Measurements from ENCODE around the gene DLK1.

Gene DLK1

GRCh38 chr14:100736269-100737180, 9.8 kb downstream of the DLK1 start:
- no peak for DNase-seq

GRCh38 chr14:100737526-100737925, 10.8 kb downstream of the DLK1 start:
- DNase-seq = no peak

GRCh38 chr14:100738269-100738691, 11.6 kb downstream of the DLK1 start:
- no peak for DNase-seq

GRCh38 chr14:100738704-100739131, 12.0 kb downstream of the DLK1 start:
- DNase-seq = no peak

GRCh38 chr14:100739306-100739705, 12.6 kb downstream of the DLK1 start:
- no peak for DNase-seq

- DNase-seq = no peak
Measured at GRCh38 chr14:100740196-100740825, 13.6 kb downstream of the DLK1 start.

- DNase-seq = no peak
Measured at GRCh38 chr14:100740929-100741328, 14.2 kb downstream of the DLK1 start.

GRCh38 chr14:100741966-100742365, 15.3 kb downstream of the DLK1 start:
- no peak for DNase-seq

GRCh38 chr14:100746326-100746725, 19.6 kb downstream of the DLK1 start:
- no peak for DNase-seq

GRCh38 chr14:100747021-100747586, 20.4 kb downstream of the DLK1 start:
- no peak for DNase-seq

- no peak for DNase-seq
Measured at GRCh38 chr14:100747736-100748135, 21.0 kb downstream of the DLK1 start.

- DNase-seq = no peak
Measured at GRCh38 chr14:100748403-100748802, 21.7 kb downstream of the DLK1 start.

GRCh38 chr14:100748944-100749343, 22.3 kb downstream of the DLK1 start:
- no peak for DNase-seq

- DNase-seq = no peak
Measured at GRCh38 chr14:100749967-100750597, 23.4 kb downstream of the DLK1 start.

GRCh38 chr14:100750762-100751699, 24.3 kb downstream of the DLK1 start:
- no peak for DNase-seq

GRCh38 chr14:100754020-100754419, 27.3 kb downstream of the DLK1 start:
- DNase-seq = no peak

GRCh38 chr14:100755649-100756048, 29.0 kb downstream of the DLK1 start:
- no peak for DNase-seq

GRCh38 chr14:100761481-100761880, 34.8 kb downstream of the DLK1 start:
- DNase-seq = no peak

GRCh38 chr14:100762089-100762515, 35.4 kb downstream of the DLK1 start:
- DNase-seq = no peak

GRCh38 chr14:100762901-100763300, 36.2 kb downstream of the DLK1 start:
- DNase-seq = no peak

- DNase-seq = no peak
Measured at GRCh38 chr14:100764471-100765115, 37.9 kb downstream of the DLK1 start.

- DNase-seq = no peak
Measured at GRCh38 chr14:100765296-100765695, 38.6 kb downstream of the DLK1 start.
